ENCODE data around the gene SP6.

- TF ChIP-seq CTCF (conservative IDR thresholded peaks at IDR 0.05 in 1 of 2, IDR thresholded peaks at IDR 0.05 in 1 of 2; ENCODE audit: extremely low read depth in 1 of 2, insufficient read depth in 1 of 2, low read depth in 1 of 2, low read length in 2 of 2) (no peak), EZH2 (IDR thresholded peaks at IDR 0.05; ENCODE audit: borderline replicate concordance, low read length) (no peak)
Measured at GRCh38 chr17:47862621-47863440, 11.9 kb upstream of the SP6 start.

Measured in mammary epithelial cell (primary cell).